GM10266 (cell line): ENCODE measurements around the gene SCAPER.

Source experiments
- DNase-seq: peaks from one replicate; pipeline ENCODE4 v3.0.0; 2012; ENCODE audit errors: extremely low spot score
- TF ChIP-seq, protein P1 (sequence below): IDR thresholded peaks from 2 replicates; pipeline ENCODE4 v1.5.1; 2012; ENCODE audit warnings: mild to moderate bottlenecking, low read depth; ENCODE audit not compliant: control insufficient read depth, insufficient read depth; ENCODE audit errors: missing control alignments

The SCAPER gene

DNA sequence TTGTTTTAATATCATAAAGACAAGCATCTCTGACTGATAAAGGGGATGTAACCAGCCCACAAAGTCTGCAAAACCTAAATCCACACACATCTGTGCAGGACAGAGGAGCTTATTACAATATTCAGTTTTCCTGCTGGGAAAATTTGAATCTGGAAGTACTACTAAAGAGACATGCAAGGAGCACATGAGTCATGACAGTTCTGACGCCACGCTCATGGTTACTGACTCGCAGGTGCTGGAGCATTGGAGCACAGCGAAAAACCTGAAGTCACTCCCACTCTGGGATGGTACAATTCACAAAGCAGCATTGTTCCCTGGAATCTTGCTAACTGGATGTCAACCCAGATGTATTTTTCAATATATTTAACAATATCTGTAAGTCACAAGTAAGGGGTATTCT is 576.2 kb downstream of the SCAPER start:
- TF ChIP-seq, protein P1, sequence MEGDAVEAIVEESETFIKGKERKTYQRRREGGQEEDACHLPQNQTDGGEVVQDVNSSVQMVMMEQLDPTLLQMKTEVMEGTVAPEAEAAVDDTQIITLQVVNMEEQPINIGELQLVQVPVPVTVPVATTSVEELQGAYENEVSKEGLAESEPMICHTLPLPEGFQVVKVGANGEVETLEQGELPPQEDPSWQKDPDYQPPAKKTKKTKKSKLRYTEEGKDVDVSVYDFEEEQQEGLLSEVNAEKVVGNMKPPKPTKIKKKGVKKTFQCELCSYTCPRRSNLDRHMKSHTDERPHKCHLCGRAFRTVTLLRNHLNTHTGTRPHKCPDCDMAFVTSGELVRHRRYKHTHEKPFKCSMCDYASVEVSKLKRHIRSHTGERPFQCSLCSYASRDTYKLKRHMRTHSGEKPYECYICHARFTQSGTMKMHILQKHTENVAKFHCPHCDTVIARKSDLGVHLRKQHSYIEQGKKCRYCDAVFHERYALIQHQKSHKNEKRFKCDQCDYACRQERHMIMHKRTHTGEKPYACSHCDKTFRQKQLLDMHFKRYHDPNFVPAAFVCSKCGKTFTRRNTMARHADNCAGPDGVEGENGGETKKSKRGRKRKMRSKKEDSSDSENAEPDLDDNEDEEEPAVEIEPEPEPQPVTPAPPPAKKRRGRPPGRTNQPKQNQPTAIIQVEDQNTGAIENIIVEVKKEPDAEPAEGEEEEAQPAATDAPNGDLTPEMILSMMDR, result no peak
- DNase-seq, result no peak

DNA sequence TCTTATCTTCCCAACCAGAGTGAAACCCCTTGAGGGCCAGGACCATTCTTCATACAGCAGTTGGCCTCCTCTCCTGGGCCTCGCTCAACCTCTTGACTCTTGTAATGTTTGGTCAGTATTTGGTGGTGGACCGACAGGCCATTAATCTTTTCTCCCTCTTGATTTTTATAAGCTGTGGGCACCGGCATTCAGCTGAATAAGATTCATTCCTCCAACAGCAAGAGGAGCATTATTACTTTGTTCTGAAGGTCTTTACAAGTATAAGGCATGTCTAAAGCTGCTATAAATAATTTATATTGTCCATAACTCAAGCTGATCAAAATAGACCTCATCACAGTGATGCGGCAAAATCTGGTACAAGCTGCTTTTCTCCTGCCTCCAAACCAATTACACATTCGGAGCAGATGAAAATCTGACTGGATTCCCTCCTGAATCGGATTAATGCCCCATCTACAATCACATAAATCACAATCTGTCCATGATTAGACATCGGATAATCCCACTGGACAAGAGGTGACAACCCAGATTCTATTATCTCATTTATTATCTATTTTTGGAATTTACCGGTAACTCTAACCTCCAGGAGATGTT is 576.9 kb downstream of the SCAPER start:
- no peak for DNase-seq
- TF ChIP-seq, protein P1, result no peak

DNA sequence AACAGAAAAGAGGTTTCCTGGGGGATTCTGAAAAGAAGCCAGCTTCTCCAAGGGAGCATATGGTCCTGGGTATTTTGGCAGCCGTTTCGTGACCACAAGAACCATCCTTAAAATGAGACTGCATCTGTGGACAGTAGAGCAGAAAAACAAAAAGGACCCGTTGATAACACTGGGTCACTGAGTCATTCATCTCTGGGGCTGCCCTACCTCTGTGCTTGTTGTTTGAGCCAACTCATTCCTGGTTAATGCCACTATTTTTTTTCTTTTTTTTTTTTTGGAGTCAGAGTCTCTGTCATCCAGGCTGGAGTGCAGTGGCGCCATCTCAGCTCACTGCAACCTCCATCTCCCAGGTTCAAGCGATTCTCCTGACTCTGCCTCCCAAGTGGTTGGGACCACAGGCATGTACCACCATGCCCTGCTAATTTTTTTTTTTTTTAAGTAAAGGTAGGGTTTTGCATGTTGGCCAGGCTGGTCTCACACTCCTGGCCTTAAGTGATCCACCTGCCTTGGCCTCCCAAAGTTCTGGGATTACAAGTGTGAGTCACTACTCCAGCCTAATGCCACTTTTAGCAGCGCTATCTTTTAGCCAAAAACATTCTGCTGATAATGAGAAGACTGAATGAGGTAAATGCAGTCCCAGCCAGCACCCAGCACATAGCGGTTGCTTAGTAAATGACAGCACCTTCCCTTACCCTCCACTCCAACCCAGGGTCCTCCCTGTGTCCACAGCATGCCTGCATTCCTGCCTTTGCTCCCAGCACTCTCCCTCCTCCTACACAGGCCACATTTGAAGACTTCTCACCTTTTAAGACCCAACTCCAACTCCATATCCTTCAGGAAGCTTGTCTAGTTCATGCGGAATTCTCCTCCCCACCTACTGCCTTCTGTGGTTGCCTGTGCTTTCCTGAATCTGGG is 577.7 kb downstream of the SCAPER start:
- DNase-seq, result no peak
- TF ChIP-seq, protein P1, result no peak

DNA sequence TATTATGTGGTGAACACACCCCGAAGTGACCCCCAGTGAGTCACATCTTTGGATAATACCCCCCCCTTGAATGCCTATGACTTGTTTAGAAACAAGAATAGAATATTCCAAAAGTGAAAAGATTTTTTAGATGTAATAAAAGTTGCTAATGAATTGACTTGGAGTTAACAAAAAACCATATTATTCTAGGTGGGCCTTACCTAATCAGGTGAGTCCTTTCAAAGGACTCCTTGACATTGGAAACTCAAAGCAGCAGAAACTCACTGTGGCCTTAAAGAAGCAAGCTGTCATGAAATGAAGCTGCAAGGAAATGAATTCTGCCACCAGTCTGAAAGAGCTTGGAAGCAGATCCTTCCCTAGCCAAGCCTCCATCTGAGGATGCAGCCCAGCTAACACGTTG is 579.4 kb downstream of the SCAPER start:
- TF ChIP-seq, protein P1, result no peak
- DNase-seq, result no peak

DNA sequence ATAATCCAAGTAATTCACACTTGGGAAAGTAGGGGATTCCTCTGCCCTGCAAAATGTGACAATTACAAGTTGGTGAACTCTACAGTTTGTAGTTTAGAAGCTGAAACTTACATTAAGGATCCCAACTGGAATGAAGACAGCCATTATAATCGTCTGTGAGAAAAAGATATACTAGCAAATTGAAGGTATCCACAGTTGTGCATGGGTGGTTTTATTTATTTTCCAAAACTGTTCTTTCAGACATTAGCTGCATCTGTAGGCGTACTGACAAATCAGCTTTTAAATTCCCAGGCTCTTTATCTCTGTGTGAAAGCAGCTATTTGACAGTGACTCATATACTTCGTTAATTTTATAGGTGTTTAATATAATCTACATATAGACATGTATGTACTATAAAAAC is 581.1 kb downstream of the SCAPER start:
- no peak for DNase-seq
- TF ChIP-seq, protein P1, result no peak

DNA sequence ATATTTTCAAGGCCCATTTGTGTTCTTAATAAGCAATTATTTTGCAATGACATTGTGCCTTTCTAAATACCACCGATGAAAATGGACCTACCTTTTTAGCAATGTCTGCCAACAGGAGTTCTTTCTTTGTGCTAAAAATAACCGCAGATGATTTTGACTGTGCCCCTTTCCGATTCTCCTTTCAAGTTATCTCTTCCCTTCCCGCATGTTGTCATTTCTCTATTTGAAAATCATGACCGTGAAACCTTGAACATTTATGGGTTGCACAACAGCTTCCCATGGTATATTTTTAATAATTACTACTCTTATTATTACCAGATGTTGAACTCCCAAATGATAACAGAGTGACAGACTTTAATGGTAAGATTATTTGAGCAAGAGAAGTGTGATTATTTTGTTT is 583.5 kb downstream of the SCAPER start:
- TF ChIP-seq, protein P1, result no peak
- no peak for DNase-seq

DNA sequence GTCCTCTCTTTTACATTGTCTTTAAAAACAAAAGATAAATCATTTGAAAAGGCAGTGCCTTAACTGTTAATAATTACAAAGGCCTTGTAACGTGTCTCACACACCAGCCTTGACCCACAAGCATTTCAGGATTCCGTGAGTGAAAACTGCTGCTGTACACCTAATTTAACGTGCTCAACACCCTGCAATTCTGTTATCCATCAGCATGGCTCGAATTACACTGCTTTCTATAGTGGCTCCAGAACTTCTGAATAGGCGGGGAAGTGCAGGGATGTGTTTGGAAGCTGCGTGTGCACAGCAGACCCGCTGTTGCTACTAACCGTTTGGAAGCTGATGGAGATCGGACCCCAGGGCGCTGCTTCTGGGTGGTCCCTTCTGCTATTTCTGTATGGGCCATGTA is 584.0 kb downstream of the SCAPER start:
- DNase-seq, result no peak
- TF ChIP-seq, protein P1, result no peak
